Esophagus muscularis mucosa (tissue), 4 donors: ENCODE results near the gene RALGAPB. TPM values are rescaled to one million over a fixed set of nuclear protein-coding genes. Genes with fewer than 3 reads are reported as not detected.

Experiments
- DNase-seq: peaks from one replicate; pipeline ENCODE4 v3.0.0-alpha.2; 2017; ENCODE audit errors: extremely low spot score
- H3K27ac ChIP-seq, 4 donors: fragments of 200-600 bp; sonication (generic); replicated peaks in 1 of 4; 1 replicate in 3 of 4; 2 replicates in 1 of 4; pipeline ENCODE4 v1.5.1; 2016 to 2019; ENCODE audit warnings: mild to moderate bottlenecking in 1 of 4
- H3K27me3 ChIP-seq, 4 donors: fragments of 200-600 bp; sonication (generic); one replicate each; pipeline versions ENCODE4 v1.5.1 to v1.6.0; 2016 to 2019
- H3K36me3 ChIP-seq, 4 donors: fragments of 200-600 bp; sonication (generic); one replicate each; pipeline ENCODE4 v1.5.1; 2016 to 2019
- H3K4me1 ChIP-seq, 4 donors: fragments of 200-600 bp; sonication (generic); one replicate each; pipeline ENCODE4 v1.5.1; 2016 to 2019
- H3K4me3 ChIP-seq, 4 donors: fragments of 200-600 bp; sonication (generic); 1 replicate in 2 of 4; 2 replicates in 2 of 4; pipeline ENCODE4 v1.5.1; 2016 to 2019; ENCODE audit warnings: mild to moderate bottlenecking in 4 of 4, moderate library complexity in 1 of 4
- H3K9me3 ChIP-seq, 4 donors: fragments of 200-600 bp; sonication (generic); 1 replicate in 3 of 4; 2 replicates in 1 of 4; pipeline ENCODE4 v1.5.1; 2016 to 2019
- EP300 ChIP-seq: sonication (generic); formaldehyde crosslinking; IDR thresholded peaks from one replicate; pipeline ENCODE4 v1.6.1; 2017; ENCODE audit warnings: antibody characterized with exemption
- POLR2A ChIP-seq: fragments of 450-650 bp; IDR thresholded peaks from one replicate; pipeline ENCODE4 v1.6.1; 2017; ENCODE audit warnings: antibody characterized with exemption, moderate library complexity, mild to moderate bottlenecking, low read depth
- POLR2AphosphoS5 ChIP-seq, 2 donors: sonication (generic); formaldehyde crosslinking; IDR thresholded peaks; one replicate each; pipeline ENCODE4 v1.6.1; 2017; ENCODE audit warnings: antibody characterized with exemption in 2 of 2
- WGBS: methylation state at CpG from one replicate; pipeline ENCODE4 v1.1.5; 2018; 5-methylcytosine and 5-hydroxymethylcytosine counted together
- intact Hi-C: fragments of 100-400 bp; cut with DNase I; formaldehyde crosslinking; loops from one replicate; pipeline ENCODE4 v1.15.1; 2023
- total RNA-seq, 4 donors: library from RNA; depleted of rRNA; stranded (reverse); fragments of >200 nt; gene quantifications; one replicate each; pipeline versions ENCODE4 v1.1.0 to v1.2.1, GENCODE V29; 2016
- TF ChIP-seq, protein P1 (sequence below), 3 experiments: fragments of 200-600 bp in 2 of 3; fragments of 450-650 bp in 1 of 3; sonication (generic) in 2 of 3; IDR thresholded peaks; one replicate each; pipeline ENCODE4 v1.5.1; 2017 to 2019; ENCODE audit warnings: antibody characterized with exemption in 3 of 3, mild to moderate bottlenecking in 2 of 3, moderate library complexity in 1 of 3

Gene RALGAPB
- total RNA-seq, 4 donors from 2014 or later, result 31.5 to 37.4 (median 35.5) TPM

DNA sequence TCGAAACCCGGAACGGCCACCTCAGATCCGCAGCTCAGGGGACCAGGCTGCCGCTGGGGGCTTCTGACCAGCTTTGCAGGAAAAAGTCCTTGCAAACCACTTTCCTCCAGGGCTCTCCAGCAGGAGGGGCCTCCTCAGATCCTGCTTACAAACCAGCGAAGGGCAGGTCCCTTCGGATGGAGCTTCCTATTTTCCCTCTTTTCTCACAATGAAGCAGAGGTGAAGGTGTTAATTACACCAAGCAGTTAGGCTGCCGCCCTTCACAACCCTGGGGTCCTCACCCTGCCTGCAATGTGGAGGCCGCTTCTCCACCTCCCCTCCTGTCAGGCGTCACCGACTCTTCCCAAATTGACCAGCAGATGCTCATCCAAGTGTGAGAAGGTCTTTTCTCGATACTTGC lies 134.7 kb downstream of the RALGAPB start:
- Histone ChIP-seq H3K27me3 (peaks cover 0 to 63% (median 3%) of the 10 kb centered on the region in 4 donors), H3K9me3 (no peaks in the 10 kb centered on the region), H3K4me1 (no peaks in the 10 kb centered on the region), H3K4me3 (no peak overlapping the region), H3K36me3 (no peaks in the 10 kb centered on the region), H3K27ac (no peak overlapping the region)
- DNase-seq, result no peak
- intact Hi-C loops, result no loop called here
- 42% methylated on average over 12 of the region's 12 CpGs for WGBS
- TF ChIP-seq, protein P1, sequence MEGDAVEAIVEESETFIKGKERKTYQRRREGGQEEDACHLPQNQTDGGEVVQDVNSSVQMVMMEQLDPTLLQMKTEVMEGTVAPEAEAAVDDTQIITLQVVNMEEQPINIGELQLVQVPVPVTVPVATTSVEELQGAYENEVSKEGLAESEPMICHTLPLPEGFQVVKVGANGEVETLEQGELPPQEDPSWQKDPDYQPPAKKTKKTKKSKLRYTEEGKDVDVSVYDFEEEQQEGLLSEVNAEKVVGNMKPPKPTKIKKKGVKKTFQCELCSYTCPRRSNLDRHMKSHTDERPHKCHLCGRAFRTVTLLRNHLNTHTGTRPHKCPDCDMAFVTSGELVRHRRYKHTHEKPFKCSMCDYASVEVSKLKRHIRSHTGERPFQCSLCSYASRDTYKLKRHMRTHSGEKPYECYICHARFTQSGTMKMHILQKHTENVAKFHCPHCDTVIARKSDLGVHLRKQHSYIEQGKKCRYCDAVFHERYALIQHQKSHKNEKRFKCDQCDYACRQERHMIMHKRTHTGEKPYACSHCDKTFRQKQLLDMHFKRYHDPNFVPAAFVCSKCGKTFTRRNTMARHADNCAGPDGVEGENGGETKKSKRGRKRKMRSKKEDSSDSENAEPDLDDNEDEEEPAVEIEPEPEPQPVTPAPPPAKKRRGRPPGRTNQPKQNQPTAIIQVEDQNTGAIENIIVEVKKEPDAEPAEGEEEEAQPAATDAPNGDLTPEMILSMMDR (IDR thresholded peaks at IDR 0.05), result no peak
- no peak for TF ChIP-seq EP300
- no peak for TF ChIP-seq POLR2AphosphoS5 (IDR thresholded peaks at IDR 0.05)
- no peak for TF ChIP-seq POLR2A

DNA sequence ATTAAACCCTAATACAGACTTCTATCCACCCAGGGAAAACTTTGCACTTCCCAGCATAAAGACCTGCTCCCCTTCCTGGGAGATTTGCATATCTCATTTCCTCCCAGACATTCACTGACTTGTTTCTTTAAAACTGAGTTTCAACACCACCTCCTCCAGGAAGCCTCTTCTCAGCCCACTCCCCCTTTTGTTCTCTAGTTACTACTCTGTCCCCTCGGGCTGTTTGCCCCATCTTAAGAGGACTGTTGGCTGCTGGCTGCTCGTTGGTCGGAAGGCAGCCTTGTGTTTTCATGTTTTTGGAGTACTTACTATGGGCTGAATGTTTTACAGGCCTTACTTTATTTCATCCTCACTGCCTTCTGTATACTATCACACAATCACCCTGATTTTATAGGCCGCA lies 135.5 kb downstream of the RALGAPB start:
- Histone ChIP-seq H3K9me3 (no peaks in the 10 kb centered on the region), H3K27ac (no peak overlapping the region)
- 74% methylated on average over 4 of the region's 4 CpGs for WGBS

DNA sequence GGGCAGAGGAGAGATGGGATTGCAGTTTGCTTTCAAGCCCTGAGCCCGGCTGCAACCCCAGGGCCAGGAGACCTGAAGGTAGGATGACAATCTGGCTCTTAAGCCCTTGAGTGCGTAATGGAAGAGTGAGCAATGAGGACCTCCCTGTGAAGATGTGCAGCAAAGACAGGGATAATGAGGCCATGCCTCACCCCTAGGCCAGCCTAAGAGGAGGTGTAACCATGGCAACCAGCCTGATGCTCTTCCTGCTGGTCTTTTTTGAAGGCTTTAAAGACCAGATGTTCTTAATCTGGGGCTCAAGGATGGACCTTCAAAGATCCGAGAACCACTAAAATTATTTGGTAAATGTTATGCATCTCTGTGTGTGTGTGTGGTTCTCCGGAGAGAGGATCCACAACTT lies 137.2 kb downstream of the RALGAPB start:
- Histone ChIP-seq H3K4me1 (no peaks in the 10 kb centered on the region), H3K27me3 (peaks cover 0 to 46% (median 0%) of the 10 kb centered on the region in 4 donors), H3K9me3 (no peaks in the 10 kb centered on the region), H3K36me3 (no peaks in the 10 kb centered on the region), H3K27ac (no peak overlapping the region), H3K4me3 (no peak overlapping the region)
- no peak for TF ChIP-seq EP300
- TF ChIP-seq, protein P1 (IDR thresholded peaks at IDR 0.05), result no peak
- TF ChIP-seq POLR2A, result no peak
- no peak for TF ChIP-seq POLR2AphosphoS5 (IDR thresholded peaks at IDR 0.05)
- DNase-seq, result no peak
- intact Hi-C loops, result no loop called here
- WGBS, result 86% methylated on average over 4 of the region's 4 CpGs

More for the DNA sequence above, 135.5 kb downstream of the RALGAPB start:
- intact Hi-C loops, result no loop called here
- no peak for DNase-seq
- Histone ChIP-seq H3K36me3 (no peaks in the 10 kb centered on the region), H3K4me3 (no peak overlapping the region), H3K4me1 (no peaks in the 10 kb centered on the region), H3K27me3 (peaks cover 0 to 54% (median 0%) of the 10 kb centered on the region in 4 donors)
- TF ChIP-seq EP300, result no peak
- TF ChIP-seq POLR2A, result no peak
- TF ChIP-seq POLR2AphosphoS5 (IDR thresholded peaks at IDR 0.05), result no peak
- TF ChIP-seq, protein P1 (IDR thresholded peaks at IDR 0.05), result no peak

DNA sequence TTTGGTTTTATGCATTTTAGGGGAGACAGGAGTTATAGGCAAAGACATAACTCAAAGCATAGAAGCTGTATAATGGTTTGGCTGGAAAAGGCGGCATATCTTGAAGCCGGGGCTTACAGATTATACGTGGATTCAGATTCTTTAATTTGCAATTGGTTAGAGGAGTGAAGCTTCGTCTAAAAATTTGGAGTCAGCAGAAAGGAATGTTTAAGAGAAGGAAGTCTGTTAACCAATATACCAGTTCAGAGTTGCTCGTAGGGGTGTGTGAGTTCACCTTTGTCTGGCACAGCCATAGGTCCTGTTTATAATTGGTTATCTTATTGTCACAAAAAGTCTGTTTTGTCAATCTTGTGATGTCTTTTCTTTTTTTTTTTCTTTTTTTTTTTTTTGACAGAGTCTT lies 137.9 kb downstream of the RALGAPB start:
- H3K4me3 ChIP-seq, result no peak overlapping the region
- no peaks in the 10 kb centered on the region for H3K9me3 ChIP-seq
- H3K4me1 ChIP-seq, result no peaks in the 10 kb centered on the region
- intact Hi-C loops, result no loop called here
- no peaks in the 10 kb centered on the region for H3K36me3 ChIP-seq
- 66% methylated on average over 5 of the region's 5 CpGs for WGBS
- no peak for DNase-seq
- H3K27ac ChIP-seq, result no peak overlapping the region
- no peak for TF ChIP-seq POLR2A
- TF ChIP-seq POLR2AphosphoS5 (IDR thresholded peaks at IDR 0.05), result no peak
- TF ChIP-seq, protein P1 (IDR thresholded peaks at IDR 0.05), result no peak
- no peak for TF ChIP-seq EP300
- peaks cover 0 to 46% (median 0%) of the 10 kb centered on the region in 4 donors for H3K27me3 ChIP-seq
